Astrocyte (in vitro differentiated cells and primary cell): Measurements from ENCODE around the gene RGS11. TPM values are rescaled to one million over a fixed set of nuclear protein-coding genes. Genes with fewer than 3 reads are reported as not detected.

ENCODE experiments used
- DNase-seq: peaks from one replicate; pipeline ENCODE4 v3.0.0-alpha.2; 2010; ENCODE audit warnings: low read depth
- FAIRE-seq: peaks from 2 replicates; lab custom pipeline; 2011; peaks lifted over from hg19 to GRCh38; lab: Jason Lieb, UNC
- H2AFZ ChIP-seq: 2 replicates; pipeline ENCODE4 v1.6.0; 2012; ENCODE audit warnings: low read depth, low read length, inconsistent platforms
- H3K27ac ChIP-seq: 2 replicates; pipeline ENCODE4 v1.5.1; 2011; ENCODE audit warnings: low read depth, low read length, inconsistent platforms
- H3K27me3 ChIP-seq: 2 replicates; pipeline ENCODE4 v1.6.0; 2011; ENCODE audit warnings: low read length, inconsistent platforms; ENCODE audit not compliant: insufficient read depth
- H3K36me3 ChIP-seq: 2 replicates; pipeline ENCODE4 v1.5.1; 2011; ENCODE audit warnings: low read length, inconsistent platforms; ENCODE audit not compliant: insufficient read depth
- H3K4me1 ChIP-seq: 2 replicates; pipeline ENCODE4 v1.5.1; 2011; ENCODE audit warnings: low read length, inconsistent platforms; ENCODE audit not compliant: insufficient read depth
- H3K4me2 ChIP-seq: 2 replicates; pipeline ENCODE4 v1.6.0; 2012; ENCODE audit warnings: low read length, inconsistent platforms
- H3K4me3 ChIP-seq: 2 replicates; pipeline ENCODE4 v1.5.1; 2011; ENCODE audit warnings: low read depth, mild to moderate bottlenecking, low read length, inconsistent platforms; ENCODE audit not compliant: insufficient read depth
- H3K79me2 ChIP-seq: 2 replicates; pipeline ENCODE4 v1.6.0; 2012; ENCODE audit warnings: mild to moderate bottlenecking, low read length, inconsistent platforms; ENCODE audit not compliant: insufficient read depth
- H3K9ac ChIP-seq: 2 replicates; pipeline ENCODE4 v1.6.0; 2012; ENCODE audit warnings: mild to moderate bottlenecking, low read length, inconsistent platforms
- H3K9me3 ChIP-seq: 2 replicates; pipeline ENCODE4 v1.5.1; 2012; ENCODE audit warnings: low read depth, mild to moderate bottlenecking, low read length, inconsistent platforms; ENCODE audit not compliant: insufficient read depth
- H4K20me1 ChIP-seq: 2 replicates; pipeline ENCODE4 v1.6.0; 2012; ENCODE audit warnings: low read length, inconsistent platforms; ENCODE audit not compliant: insufficient read depth
- H3K27ac Mint-ChIP-seq: one replicate; pipeline ENCODE4 v1.8.0; 2021; ENCODE audit warnings: mild to moderate bottlenecking, mixed read lengths; ENCODE audit not compliant: unreplicated experiment
- H3K27me3 Mint-ChIP-seq: one replicate; pipeline ENCODE4 v1.8.0; 2021; ENCODE audit warnings: low read depth, mixed read lengths; ENCODE audit not compliant: unreplicated experiment
- H3K36me3 Mint-ChIP-seq: one replicate; pipeline ENCODE4 v1.8.0; 2021; ENCODE audit warnings: low read depth, mixed read lengths; ENCODE audit not compliant: unreplicated experiment
- H3K4me1 Mint-ChIP-seq: one replicate; pipeline ENCODE4 v1.8.0; 2021; ENCODE audit warnings: low read depth, mixed read lengths; ENCODE audit not compliant: unreplicated experiment
- H3K4me3 Mint-ChIP-seq: one replicate; pipeline ENCODE4 v1.8.0; 2021; ENCODE audit warnings: mild to moderate bottlenecking, moderate library complexity, mixed read lengths; ENCODE audit not compliant: unreplicated experiment
- H3K9me3 Mint-ChIP-seq: one replicate; pipeline ENCODE4 v1.8.0; 2021; ENCODE audit warnings: mild to moderate bottlenecking, mixed read lengths; ENCODE audit not compliant: unreplicated experiment
- EZH2 ChIP-seq: IDR thresholded peaks from 2 replicates; pipeline ENCODE4 v1.6.1; 2012; ENCODE audit warnings: mild to moderate bottlenecking, low read length, inconsistent platforms; ENCODE audit not compliant: insufficient read depth
- total RNA-seq: library from RNA; stranded (reverse); gene quantifications from 2 replicates; pipeline ENCODE4 v1.2.1, GENCODE V29; 2021
- TF ChIP-seq, protein P1 (sequence below): IDR thresholded peaks from 2 replicates; pipeline ENCODE4 v1.5.1; 2011; ENCODE audit warnings: low read depth, mild to moderate bottlenecking, inconsistent platforms, low read length, moderate library complexity; ENCODE audit not compliant: insufficient read depth

RGS11 gene
- total RNA-seq, 1 donor from 2014 or later = 2.7 TPM

- no peaks in the 10 kb centered on the region for H3K27me3 Mint-ChIP-seq
- no peaks in the 10 kb centered on the region for H3K9me3 Mint-ChIP-seq
- H3K36me3 Mint-ChIP-seq = peaks cover 4% of the 10 kb centered on the region
- Histone ChIP-seq H3K79me2 (peaks cover 21% of the 10 kb centered on the region), H2AFZ (no peak overlapping the region), H3K27me3 (no peaks in the 10 kb centered on the region), H3K9me3 (no peaks in the 10 kb centered on the region), H3K4me1 (no peaks in the 10 kb centered on the region), H3K4me3 (no peak overlapping the region), H3K27ac (no peak overlapping the region), H3K9ac (no peak overlapping the region), H4K20me1 (peaks cover 24% of the 10 kb centered on the region), H3K36me3 (no peaks in the 10 kb centered on the region), H3K4me2 (no peak overlapping the region)
- no peak for TF ChIP-seq EZH2
- TF ChIP-seq, protein P1, sequence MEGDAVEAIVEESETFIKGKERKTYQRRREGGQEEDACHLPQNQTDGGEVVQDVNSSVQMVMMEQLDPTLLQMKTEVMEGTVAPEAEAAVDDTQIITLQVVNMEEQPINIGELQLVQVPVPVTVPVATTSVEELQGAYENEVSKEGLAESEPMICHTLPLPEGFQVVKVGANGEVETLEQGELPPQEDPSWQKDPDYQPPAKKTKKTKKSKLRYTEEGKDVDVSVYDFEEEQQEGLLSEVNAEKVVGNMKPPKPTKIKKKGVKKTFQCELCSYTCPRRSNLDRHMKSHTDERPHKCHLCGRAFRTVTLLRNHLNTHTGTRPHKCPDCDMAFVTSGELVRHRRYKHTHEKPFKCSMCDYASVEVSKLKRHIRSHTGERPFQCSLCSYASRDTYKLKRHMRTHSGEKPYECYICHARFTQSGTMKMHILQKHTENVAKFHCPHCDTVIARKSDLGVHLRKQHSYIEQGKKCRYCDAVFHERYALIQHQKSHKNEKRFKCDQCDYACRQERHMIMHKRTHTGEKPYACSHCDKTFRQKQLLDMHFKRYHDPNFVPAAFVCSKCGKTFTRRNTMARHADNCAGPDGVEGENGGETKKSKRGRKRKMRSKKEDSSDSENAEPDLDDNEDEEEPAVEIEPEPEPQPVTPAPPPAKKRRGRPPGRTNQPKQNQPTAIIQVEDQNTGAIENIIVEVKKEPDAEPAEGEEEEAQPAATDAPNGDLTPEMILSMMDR = no peak
- H3K4me3 Mint-ChIP-seq = no peak overlapping the region
- FAIRE-seq (no peak), DNase-seq (no peak)
- peaks cover 6% of the 10 kb centered on the region for H3K4me1 Mint-ChIP-seq
- H3K27ac Mint-ChIP-seq = no peak overlapping the region
These were observed 35.2 kb downstream of the RGS11 start for GRCh38 chr16:240559-240958.

DNA sequence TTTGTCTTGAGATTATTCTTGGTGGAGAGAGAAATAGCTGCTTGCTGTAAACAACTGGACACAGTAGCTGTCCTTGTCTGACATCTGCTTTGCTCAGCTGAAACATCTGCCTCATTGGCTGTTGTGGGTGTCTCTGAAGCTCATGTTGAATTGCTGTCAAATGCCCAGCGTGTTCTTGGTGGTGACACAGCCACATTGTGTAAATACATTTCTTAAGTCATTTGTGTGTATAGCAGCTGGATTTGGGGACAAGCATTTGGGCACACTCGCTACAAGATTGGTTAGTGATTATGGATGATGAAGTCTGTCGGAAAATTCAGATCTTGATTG lies 35.8 kb downstream of the RGS11 start:
- Mint-ChIP-seq H3K27ac (no peak overlapping the region), H3K4me1 (peaks cover 6% of the 10 kb centered on the region), H3K4me3 (no peak overlapping the region), H3K36me3 (peaks cover 5% of the 10 kb centered on the region), H3K9me3 (no peaks in the 10 kb centered on the region), H3K27me3 (no peaks in the 10 kb centered on the region)
- Histone ChIP-seq H4K20me1 (peaks cover 24% of the 10 kb centered on the region), H3K9ac (no peak overlapping the region), H3K4me2 (no peak overlapping the region), H3K79me2 (peaks cover 21% of the 10 kb centered on the region), H3K27ac (no peak overlapping the region), H3K9me3 (no peaks in the 10 kb centered on the region), H3K27me3 (no peaks in the 10 kb centered on the region), H3K4me1 (no peaks in the 10 kb centered on the region), H2AFZ (no peak overlapping the region), H3K4me3 (no peak overlapping the region), H3K36me3 (no peaks in the 10 kb centered on the region)
- FAIRE-seq = no peak
- no peak for DNase-seq
- no peak for TF ChIP-seq EZH2
- TF ChIP-seq, protein P1 = no peak

GRCh38 chr16:234468-235305 lies 41.1 kb downstream of the RGS11 start, which contains the start of gene FAM234A:
Gene FAM234A (plus strand): TSS chr16:234821. CDS start chr16:254414, 19,593 bp downstream.
- Histone ChIP-seq H3K4me1 (no peaks in the 10 kb centered on the region), H4K20me1 (peaks cover 2% of the 10 kb centered on the region), H3K79me2 (peaks cover 2% of the 10 kb centered on the region), H3K4me3 (peak within 1 kb of the TSS; percentile 79), H3K9me3 (no peaks in the 10 kb centered on the region), H3K4me2 (peak within 1 kb of the TSS; percentile 89), H3K27me3 (no peaks in the 10 kb centered on the region), H3K9ac (peak within 1 kb of the TSS; percentile 93), H3K27ac (peak within 1 kb of the TSS; percentile 97), H2AFZ (peak within 1 kb of the TSS; percentile 100), H3K36me3 (no peaks in the 10 kb centered on the region)
- Mint-ChIP-seq H3K27ac (peak within 1 kb of the TSS; percentile 97), H3K9me3 (no peaks in the 10 kb centered on the region), H3K4me1 (peaks cover 1% of the 10 kb centered on the region), H3K27me3 (no peaks in the 10 kb centered on the region), H3K36me3 (peaks cover 5% of the 10 kb centered on the region), H3K4me3 (peak within 1 kb of the TSS; percentile 99)
- DNase-seq = peak; percentile 87
- no peak for FAIRE-seq
- TF ChIP-seq EZH2 = no peak
- TF ChIP-seq, protein P1 = peak; percentile 25
